ENCODE data around the gene TMEM107.

TMEM107 gene

DNA sequence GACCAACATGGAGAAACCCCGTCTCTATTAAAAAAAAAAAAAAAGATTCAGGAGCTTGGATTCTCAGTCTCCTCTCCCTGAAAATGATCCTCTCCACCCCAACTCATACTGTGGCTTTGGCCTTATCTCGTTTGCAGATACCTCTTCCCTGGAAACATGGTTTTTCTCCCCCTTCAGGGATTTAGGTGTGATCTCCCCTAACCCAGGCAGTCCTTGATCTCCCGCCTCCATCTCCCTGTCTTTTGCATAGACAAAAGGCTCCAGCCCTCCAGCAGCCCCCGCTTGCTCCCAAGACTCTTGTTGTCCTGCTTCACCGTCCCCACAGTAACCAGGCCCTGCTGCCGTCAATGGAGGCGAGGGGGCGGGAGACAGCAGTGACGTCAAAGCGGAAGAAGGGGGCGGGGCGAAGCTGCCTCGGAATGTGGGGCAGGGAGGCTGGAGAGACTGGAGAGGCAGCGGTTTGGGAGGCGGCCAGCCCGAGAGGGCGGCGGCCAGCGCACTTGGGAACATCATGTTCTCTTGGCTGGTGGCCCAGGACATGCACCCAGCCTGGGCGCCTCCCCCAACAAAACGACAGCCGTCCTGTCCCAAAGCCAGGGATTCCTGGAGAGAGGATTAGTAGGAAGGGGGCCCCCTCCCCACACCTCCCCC is 22.1 kb downstream of the TMEM107 start (continued):
- TF ChIP-seq, protein P1, sequence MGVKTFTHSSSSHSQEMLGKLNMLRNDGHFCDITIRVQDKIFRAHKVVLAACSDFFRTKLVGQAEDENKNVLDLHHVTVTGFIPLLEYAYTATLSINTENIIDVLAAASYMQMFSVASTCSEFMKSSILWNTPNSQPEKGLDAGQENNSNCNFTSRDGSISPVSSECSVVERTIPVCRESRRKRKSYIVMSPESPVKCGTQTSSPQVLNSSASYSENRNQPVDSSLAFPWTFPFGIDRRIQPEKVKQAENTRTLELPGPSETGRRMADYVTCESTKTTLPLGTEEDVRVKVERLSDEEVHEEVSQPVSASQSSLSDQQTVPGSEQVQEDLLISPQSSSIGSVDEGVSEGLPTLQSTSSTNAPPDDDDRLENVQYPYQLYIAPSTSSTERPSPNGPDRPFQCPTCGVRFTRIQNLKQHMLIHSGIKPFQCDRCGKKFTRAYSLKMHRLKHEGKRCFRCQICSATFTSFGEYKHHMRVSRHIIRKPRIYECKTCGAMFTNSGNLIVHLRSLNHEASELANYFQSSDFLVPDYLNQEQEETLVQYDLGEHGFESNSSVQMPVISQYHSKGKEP (tag by site-specific recombination; IDR thresholded peaks at IDR 0.05): peak; percentile 66
- TF ChIP-seq GLI4 (tag by site-specific recombination; IDR thresholded peaks at IDR 0.05) (no peak), ZNF529 (tag by site-specific recombination; IDR thresholded peaks at IDR 0.05; ENCODE audit: insufficient replicate concordance) (no peak), GLI2 (tag by site-specific recombination; IDR thresholded peaks at IDR 0.05; ENCODE audit: borderline replicate concordance, low read depth) (no peak), ZNF341 (tag by site-specific recombination; IDR thresholded peaks at IDR 0.05; ENCODE audit: low read depth) (peak; percentile 94), ZNF223 (tag by site-specific recombination; IDR thresholded peaks at IDR 0.05) (0 out of 2 replicates have a peak, but pooled peaks have one; percentile 48), ZNF302 (tag by site-specific recombination; IDR thresholded peaks at IDR 0.05; ENCODE audit: low read depth) (no peak), GLIS1 (tag by site-specific recombination; IDR thresholded peaks at IDR 0.05) (peak; percentile 68), ZNF530 (tag by site-specific recombination; IDR thresholded peaks at IDR 0.05; ENCODE audit: low read depth) (no peak), FEZF1 (tag by site-specific recombination; IDR thresholded peaks at IDR 0.05) (peak; percentile 27; the same call in 1 of the 2 replicates), OVOL3 (tag by site-specific recombination; IDR thresholded peaks at IDR 0.05) (no peak), ZNF707 (tag by site-specific recombination; IDR thresholded peaks at IDR 0.05) (no peak), ZNF660 (tag by site-specific recombination; IDR thresholded peaks at IDR 0.05) (peak; percentile 62; the same call in 1 of the 2 replicates), ZNF391 (tag by site-specific recombination; IDR thresholded peaks at IDR 0.05; ENCODE audit: borderline replicate concordance, low read depth) (no peak; the same call in 1 of the 2 replicates), MYNN (tag by site-specific recombination; IDR thresholded peaks at IDR 0.05; ENCODE audit: borderline replicate concordance) (0 out of 2 replicates have a peak, but pooled peaks have one; percentile 10), ZNF558 (tag by site-specific recombination; IDR thresholded peaks at IDR 0.05) (0 out of 2 replicates have a peak, but pooled peaks have one; percentile 5), ZNF658 (tag by site-specific recombination; IDR thresholded peaks at IDR 0.05) (no peak), ZBTB48 (tag by site-specific recombination; IDR thresholded peaks at IDR 0.05) (peak; percentile 62; the same call in 1 of the 2 replicates), ZNF548 (tag by site-specific recombination; IDR thresholded peaks at IDR 0.05) (no peak), ZNF544 (tag by site-specific recombination; IDR thresholded peaks at IDR 0.05) (no peak), ZFP41 (tag by site-specific recombination; IDR thresholded peaks at IDR 0.05; ENCODE audit: borderline replicate concordance) (no peak), KLF7 (tag by site-specific recombination; IDR thresholded peaks at IDR 0.05; ENCODE audit: borderline replicate concordance) (peak; percentile 84), ZNF175 (tag by site-specific recombination; IDR thresholded peaks at IDR 0.05) (no peak), ZNF146 (tag by site-specific recombination; IDR thresholded peaks at IDR 0.05) (no peak)
- TF ChIP-seq, protein P2, sequence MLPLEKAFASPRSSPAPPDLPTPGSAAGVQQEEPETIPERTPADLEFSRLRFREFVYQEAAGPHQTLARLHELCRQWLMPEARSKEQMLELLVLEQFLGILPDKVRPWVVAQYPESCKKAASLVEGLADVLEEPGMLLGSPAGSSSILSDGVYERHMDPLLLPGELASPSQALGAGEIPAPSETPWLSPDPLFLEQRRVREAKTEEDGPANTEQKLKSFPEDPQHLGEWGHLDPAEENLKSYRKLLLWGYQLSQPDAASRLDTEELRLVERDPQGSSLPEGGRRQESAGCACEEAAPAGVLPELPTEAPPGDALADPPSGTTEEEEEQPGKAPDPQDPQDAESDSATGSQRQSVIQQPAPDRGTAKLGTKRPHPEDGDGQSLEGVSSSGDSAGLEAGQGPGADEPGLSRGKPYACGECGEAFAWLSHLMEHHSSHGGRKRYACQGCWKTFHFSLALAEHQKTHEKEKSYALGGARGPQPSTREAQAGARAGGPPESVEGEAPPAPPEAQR (tag by site-specific recombination; IDR thresholded peaks at IDR 0.05): no peak
- TF ChIP-seq, protein P3, sequence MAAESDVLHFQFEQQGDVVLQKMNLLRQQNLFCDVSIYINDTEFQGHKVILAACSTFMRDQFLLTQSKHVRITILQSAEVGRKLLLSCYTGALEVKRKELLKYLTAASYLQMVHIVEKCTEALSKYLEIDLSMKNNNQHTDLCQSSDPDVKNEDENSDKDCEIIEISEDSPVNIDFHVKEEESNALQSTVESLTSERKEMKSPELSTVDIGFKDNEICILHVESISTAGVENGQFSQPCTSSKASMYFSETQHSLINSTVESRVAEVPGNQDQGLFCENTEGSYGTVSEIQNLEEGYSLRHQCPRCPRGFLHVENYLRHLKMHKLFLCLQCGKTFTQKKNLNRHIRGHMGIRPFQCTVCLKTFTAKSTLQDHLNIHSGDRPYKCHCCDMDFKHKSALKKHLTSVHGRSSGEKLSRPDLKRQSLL (tag by site-specific recombination; IDR thresholded peaks at IDR 0.05): peak; percentile 85; the same call in 1 of the 2 replicates
- TF ChIP-seq, protein P4, sequence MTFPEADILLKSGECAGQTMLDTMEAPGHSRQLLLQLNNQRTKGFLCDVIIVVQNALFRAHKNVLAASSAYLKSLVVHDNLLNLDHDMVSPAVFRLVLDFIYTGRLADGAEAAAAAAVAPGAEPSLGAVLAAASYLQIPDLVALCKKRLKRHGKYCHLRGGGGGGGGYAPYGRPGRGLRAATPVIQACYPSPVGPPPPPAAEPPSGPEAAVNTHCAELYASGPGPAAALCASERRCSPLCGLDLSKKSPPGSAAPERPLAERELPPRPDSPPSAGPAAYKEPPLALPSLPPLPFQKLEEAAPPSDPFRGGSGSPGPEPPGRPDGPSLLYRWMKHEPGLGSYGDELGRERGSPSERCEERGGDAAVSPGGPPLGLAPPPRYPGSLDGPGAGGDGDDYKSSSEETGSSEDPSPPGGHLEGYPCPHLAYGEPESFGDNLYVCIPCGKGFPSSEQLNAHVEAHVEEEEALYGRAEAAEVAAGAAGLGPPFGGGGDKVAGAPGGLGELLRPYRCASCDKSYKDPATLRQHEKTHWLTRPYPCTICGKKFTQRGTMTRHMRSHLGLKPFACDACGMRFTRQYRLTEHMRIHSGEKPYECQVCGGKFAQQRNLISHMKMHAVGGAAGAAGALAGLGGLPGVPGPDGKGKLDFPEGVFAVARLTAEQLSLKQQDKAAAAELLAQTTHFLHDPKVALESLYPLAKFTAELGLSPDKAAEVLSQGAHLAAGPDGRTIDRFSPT (tag by site-specific recombination; IDR thresholded peaks at IDR 0.05): peak; percentile 96
- TF ChIP-seq, protein P5, sequence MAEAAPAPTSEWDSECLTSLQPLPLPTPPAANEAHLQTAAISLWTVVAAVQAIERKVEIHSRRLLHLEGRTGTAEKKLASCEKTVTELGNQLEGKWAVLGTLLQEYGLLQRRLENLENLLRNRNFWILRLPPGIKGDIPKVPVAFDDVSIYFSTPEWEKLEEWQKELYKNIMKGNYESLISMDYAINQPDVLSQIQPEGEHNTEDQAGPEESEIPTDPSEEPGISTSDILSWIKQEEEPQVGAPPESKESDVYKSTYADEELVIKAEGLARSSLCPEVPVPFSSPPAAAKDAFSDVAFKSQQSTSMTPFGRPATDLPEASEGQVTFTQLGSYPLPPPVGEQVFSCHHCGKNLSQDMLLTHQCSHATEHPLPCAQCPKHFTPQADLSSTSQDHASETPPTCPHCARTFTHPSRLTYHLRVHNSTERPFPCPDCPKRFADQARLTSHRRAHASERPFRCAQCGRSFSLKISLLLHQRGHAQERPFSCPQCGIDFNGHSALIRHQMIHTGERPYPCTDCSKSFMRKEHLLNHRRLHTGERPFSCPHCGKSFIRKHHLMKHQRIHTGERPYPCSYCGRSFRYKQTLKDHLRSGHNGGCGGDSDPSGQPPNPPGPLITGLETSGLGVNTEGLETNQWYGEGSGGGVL (tag by site-specific recombination; IDR thresholded peaks at IDR 0.05): peak; percentile 95
- TF ChIP-seq, protein P6, sequence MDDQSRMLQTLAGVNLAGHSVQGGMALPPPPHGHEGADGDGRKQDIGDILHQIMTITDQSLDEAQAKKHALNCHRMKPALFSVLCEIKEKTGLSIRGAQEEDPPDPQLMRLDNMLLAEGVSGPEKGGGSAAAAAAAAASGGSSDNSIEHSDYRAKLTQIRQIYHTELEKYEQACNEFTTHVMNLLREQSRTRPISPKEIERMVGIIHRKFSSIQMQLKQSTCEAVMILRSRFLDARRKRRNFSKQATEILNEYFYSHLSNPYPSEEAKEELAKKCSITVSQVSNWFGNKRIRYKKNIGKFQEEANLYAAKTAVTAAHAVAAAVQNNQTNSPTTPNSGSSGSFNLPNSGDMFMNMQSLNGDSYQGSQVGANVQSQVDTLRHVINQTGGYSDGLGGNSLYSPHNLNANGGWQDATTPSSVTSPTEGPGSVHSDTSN (CRISPR knock-in tag; IDR thresholded peaks at IDR 0.05): no peak
- TF ChIP-seq, protein P7, sequence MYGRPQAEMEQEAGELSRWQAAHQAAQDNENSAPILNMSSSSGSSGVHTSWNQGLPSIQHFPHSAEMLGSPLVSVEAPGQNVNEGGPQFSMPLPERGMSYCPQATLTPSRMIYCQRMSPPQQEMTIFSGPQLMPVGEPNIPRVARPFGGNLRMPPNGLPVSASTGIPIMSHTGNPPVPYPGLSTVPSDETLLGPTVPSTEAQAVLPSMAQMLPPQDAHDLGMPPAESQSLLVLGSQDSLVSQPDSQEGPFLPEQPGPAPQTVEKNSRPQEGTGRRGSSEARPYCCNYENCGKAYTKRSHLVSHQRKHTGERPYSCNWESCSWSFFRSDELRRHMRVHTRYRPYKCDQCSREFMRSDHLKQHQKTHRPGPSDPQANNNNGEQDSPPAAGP (tag by site-specific recombination; IDR thresholded peaks at IDR 0.05): no peak; the same call in none of the 2 replicates
